ENCODE data around the gene SPATA31C2.

- no peak for TF ChIP-seq CTCF (IDR thresholded peaks at IDR 0.05)
- no peak for TF ChIP-seq EP300 (IDR thresholded peaks at IDR 0.05)
- no peak for TF ChIP-seq POLR2A (IDR thresholded peaks at IDR 0.05)
These were observed 50.4 kb downstream of the SPATA31C2 start for GRCh38 chr9:88087906-88088305.
